ENCODE results near the gene SAMD5. TPM values are rescaled to one million over a fixed set of nuclear protein-coding genes. Genes with fewer than 3 reads are reported as not detected.

The SAMD5 gene
- total and polyA plus RNA-seq, 2 of the 8 experiments (the other 6 are each of a cell fraction or from before 2014, with no cell fraction given): 0.02 to 0.04 TPM

DNA sequence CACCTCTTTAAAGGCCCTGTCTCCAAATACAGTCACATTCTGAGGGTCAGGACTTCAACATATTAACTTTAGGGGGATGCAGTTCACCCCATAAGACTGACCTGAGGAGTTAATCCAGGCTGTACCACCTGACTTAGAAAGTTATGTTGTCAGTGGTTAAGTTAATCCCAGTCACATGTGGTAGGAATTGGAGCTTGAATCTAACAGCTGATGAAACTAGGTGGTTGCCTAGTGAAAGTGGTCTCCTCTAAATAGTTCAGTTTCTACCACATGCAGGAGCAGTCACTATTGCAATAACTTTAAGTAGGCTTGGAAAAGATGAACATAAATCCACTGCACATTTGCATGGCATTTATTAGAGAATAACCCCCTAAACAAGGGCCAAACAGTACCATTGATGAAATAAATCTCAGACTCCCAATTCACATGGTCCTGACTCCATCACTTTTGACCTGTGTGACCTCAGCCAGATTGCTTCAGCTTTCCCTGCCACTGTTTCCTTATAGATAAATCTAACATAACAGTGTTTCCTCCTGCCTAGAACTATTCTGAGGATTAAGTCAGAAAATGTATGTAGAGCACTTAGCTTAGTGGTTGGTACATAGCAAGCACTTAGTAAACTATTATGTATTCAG lies 20.1 kb downstream of the SAMD5 start:
- H3K23ac ChIP-seq (ENCODE audit: insufficient read length): no peak overlapping the region
- no peak overlapping the region for H3K4ac ChIP-seq (replicated peaks; ENCODE audit: insufficient read length, low read depth, low read length)
- H3K4me3 ChIP-seq (ENCODE audit: extremely low read depth in 1 of 4, insufficient read depth in 2 of 4, low read depth in 3 of 4, low read length in 4 of 4): no peak overlapping the region
- H3K9ac ChIP-seq (replicated peaks in 1 of 4; ENCODE audit: extremely low read depth in 1 of 4, low read depth in 3 of 4, low read length in 3 of 4): no peak overlapping the region
- H3K18ac ChIP-seq (ENCODE audit: extremely low read depth, low read length): no peak overlapping the region
- H2BK5ac ChIP-seq (ENCODE audit: low read depth, low read length): no peak overlapping the region
- ChIA-PET POLR2A (ENCODE audit: partially characterized antibody) (no interaction called here), CTCF (ENCODE audit: partially characterized antibody) (interaction anchor here (0.5 kb wide), 1 partner anchor 146 kb away, joined by 3 read pairs; no protein-coding TSS in a partner anchor)
- no peak for FAIRE-seq
- no peaks in the 10 kb centered on the region for H3K9me3 ChIP-seq (ENCODE audit: insufficient read depth in 2 of 2, low read depth in 1 of 2, low read length in 1 of 2)
- H3K4me1 ChIP-seq (replicated peaks in 1 of 4; ENCODE audit: control insufficient read depth in 3 of 4, insufficient read depth in 4 of 4, low read length in 3 of 4): 0 out of 7 replicates have a peak, but pooled peaks cover 0 to 3% (median 0%) of the 10 kb centered on the region in 4 experiments
- H3K56ac ChIP-seq (replicated peaks; ENCODE audit: insufficient read length, low read depth, low read length): no peak overlapping the region
- no peak overlapping the region for H4K5ac ChIP-seq (ENCODE audit: insufficient read length, low read depth, low read length)
- no peak overlapping the region for H2BK12ac ChIP-seq (ENCODE audit: low read depth, low read length)
- no peak overlapping the region for H2BK15ac ChIP-seq (ENCODE audit: low read length)
- H4K8ac ChIP-seq (ENCODE audit: extremely low read depth, insufficient read depth, low read length): no peak overlapping the region
- no peak overlapping the region for H4K91ac ChIP-seq (replicated peaks; ENCODE audit: insufficient read length, low read length)
- no peaks in the 10 kb centered on the region for H3K36me3 ChIP-seq (ENCODE audit: control insufficient read depth in 2 of 4, insufficient read depth in 4 of 4, low read length in 3 of 4)
- no peak overlapping the region for H3K4me2 ChIP-seq (ENCODE audit: insufficient read depth in 1 of 2, low read depth in 2 of 2, low read length in 2 of 2)
- no peaks in the 10 kb centered on the region for H3K23me2 ChIP-seq (ENCODE audit: low read depth, low read length)
- H3K27ac ChIP-seq (ENCODE audit: low read depth, low read length): no peak overlapping the region
- no peaks in the 10 kb centered on the region for H3K79me2 ChIP-seq (ENCODE audit: control insufficient read depth in 1 of 2, insufficient read depth in 2 of 2, low read length in 2 of 2)
- no peak overlapping the region for H2BK20ac ChIP-seq (ENCODE audit: low read length)
- no peak for TF ChIP-seq SP2 (IDR thresholded peaks at IDR 0.05; ENCODE audit: low read length)
- no peak for TF ChIP-seq RNF2 (IDR thresholded peaks at IDR 0.05; ENCODE audit: borderline replicate concordance, low read depth, low read length, missing control alignments, poor library complexity, severe bottlenecking)
- TF ChIP-seq RFX5 (IDR thresholded peaks at IDR 0.05; ENCODE audit: borderline replicate concordance, low read depth, low read length): no peak
- TF ChIP-seq RAD21 (IDR thresholded peaks at IDR 0.05 in 1 of 2, conservative IDR thresholded peaks at IDR 0.05 in 1 of 2; ENCODE audit: low read depth in 2 of 2, low read length in 2 of 2): no peak
- TF ChIP-seq FOSL1 (IDR thresholded peaks at IDR 0.05; ENCODE audit: insufficient read depth, low read depth, low read length): no peak
- no peak for TF ChIP-seq SIRT6 (IDR thresholded peaks at IDR 0.05; ENCODE audit: low read length)
- no peaks in the 10 kb centered on the region for H4K20me1 ChIP-seq (replicated peaks in 1 of 2; ENCODE audit: control insufficient read depth in 1 of 2, insufficient read depth in 2 of 2, low read length in 2 of 2)
- H2BK120ac ChIP-seq (replicated peaks; ENCODE audit: low read depth, low read length): no peak overlapping the region
- no peaks in the 10 kb centered on the region for H3K27me3 ChIP-seq (replicated peaks in 1 of 4; ENCODE audit: control insufficient read depth in 3 of 4, extremely low read depth in 1 of 4, insufficient read depth in 3 of 4, low read length in 3 of 4)
- no peaks in the 10 kb centered on the region for H3K79me1 ChIP-seq (ENCODE audit: low read depth, low read length)
- no peak overlapping the region for H2AK5ac ChIP-seq (ENCODE audit: low read depth, low read length)
- H2AFZ ChIP-seq (ENCODE audit: low read length): no peak overlapping the region
- no peak overlapping the region for H3K14ac ChIP-seq (ENCODE audit: insufficient read length)
- DNase-seq (ENCODE audit: low read depth in 1 of 2, low spot score in 2 of 2): no peak

Measured in H1 (cell line).